Keratinocyte (primary cell): ENCODE results near the gene ARHGAP15.

Experiments
- CTCF ChIP-seq, 3 experiments: IDR thresholded peaks in 1 of 3; conservative IDR thresholded peaks in 1 of 3; optimal IDR thresholded peaks in 1 of 3; 2 replicates in 2 of 3; 3 replicates in 1 of 3; pipeline versions ENCODE3 to v1.5.1; 2011; ENCODE audit warnings: low read length in 3 of 3, mild to moderate bottlenecking in 3 of 3, moderate library complexity in 2 of 3, control low read depth in 1 of 3, inconsistent platforms in 1 of 3; ENCODE audit not compliant: insufficient read depth in 2 of 3; ENCODE audit errors: extremely low read depth in 1 of 3
- EZH2 ChIP-seq: IDR thresholded peaks from one replicate; pipeline ENCODE4 v1.6.1; 2012; ENCODE audit warnings: inconsistent platforms, mild to moderate bottlenecking, low read length, moderate library complexity

GRCh38 chr2:143436951-143437350 lies 307.7 kb downstream of the ARHGAP15 start:
- TF ChIP-seq CTCF (optimal IDR thresholded peaks at IDR 0.05 in 1 of 3, IDR thresholded peaks at IDR 0.05 in 1 of 3, conservative IDR thresholded peaks at IDR 0.05 in 1 of 3; ENCODE audit: extremely low read depth in 1 of 3, insufficient read depth in 2 of 3, low read length in 3 of 3) = no peak
- TF ChIP-seq EZH2 = no peak
